Gastrocnemius medialis (tissue), 4 donors: ENCODE data around the gene HNRNPA1.

Experiments used
- POLR2A ChIP-seq, 2 donors: fragments of 450-650 bp; IDR thresholded peaks; one replicate each; pipeline ENCODE4 v1.6.1; 2017; ENCODE audit warnings: antibody characterized with exemption in 2 of 2, mild to moderate bottlenecking in 2 of 2, moderate library complexity in 2 of 2
- TF ChIP-seq, protein P1 (sequence below), 5 experiments: fragments of 450-650 bp in 3 of 5; fragments of 200-600 bp in 2 of 5; sonication (generic) in 2 of 5; IDR thresholded peaks in 4 of 5; conservative IDR thresholded peaks in 1 of 5; 1 replicate in 4 of 5; 2 replicates in 1 of 5; pipeline ENCODE4 v1.5.1; 2016 to 2019; ENCODE audit warnings: antibody characterized with exemption in 5 of 5, mild to moderate bottlenecking in 3 of 5, moderate library complexity in 3 of 5

- no peak for TF ChIP-seq POLR2A (IDR thresholded peaks at IDR 0.05)
- TF ChIP-seq, protein P1, sequence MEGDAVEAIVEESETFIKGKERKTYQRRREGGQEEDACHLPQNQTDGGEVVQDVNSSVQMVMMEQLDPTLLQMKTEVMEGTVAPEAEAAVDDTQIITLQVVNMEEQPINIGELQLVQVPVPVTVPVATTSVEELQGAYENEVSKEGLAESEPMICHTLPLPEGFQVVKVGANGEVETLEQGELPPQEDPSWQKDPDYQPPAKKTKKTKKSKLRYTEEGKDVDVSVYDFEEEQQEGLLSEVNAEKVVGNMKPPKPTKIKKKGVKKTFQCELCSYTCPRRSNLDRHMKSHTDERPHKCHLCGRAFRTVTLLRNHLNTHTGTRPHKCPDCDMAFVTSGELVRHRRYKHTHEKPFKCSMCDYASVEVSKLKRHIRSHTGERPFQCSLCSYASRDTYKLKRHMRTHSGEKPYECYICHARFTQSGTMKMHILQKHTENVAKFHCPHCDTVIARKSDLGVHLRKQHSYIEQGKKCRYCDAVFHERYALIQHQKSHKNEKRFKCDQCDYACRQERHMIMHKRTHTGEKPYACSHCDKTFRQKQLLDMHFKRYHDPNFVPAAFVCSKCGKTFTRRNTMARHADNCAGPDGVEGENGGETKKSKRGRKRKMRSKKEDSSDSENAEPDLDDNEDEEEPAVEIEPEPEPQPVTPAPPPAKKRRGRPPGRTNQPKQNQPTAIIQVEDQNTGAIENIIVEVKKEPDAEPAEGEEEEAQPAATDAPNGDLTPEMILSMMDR (IDR thresholded peaks at IDR 0.05 in 4 of 5, conservative IDR thresholded peaks at IDR 0.05 in 1 of 5), result no peak
Measured at GRCh38 chr12:54240971-54241588, 39.4 kb upstream of the HNRNPA1 start.
